Amniotic stem cell (primary cell): ENCODE measurements around the gene PRX.
"Not testable (repeated sequence)": the region's sequence is repeated elsewhere in the genome, so short reads cannot be mapped to it uniquely, and the experiment has no call there.

Experiments
- DNase-seq: peaks from one replicate; lab custom pipeline; 2025; lab: John Stamatoyannopoulos, UW

The PRX gene

GRCh38 chr19:40413291-40413845 is at the start of gene PRX:
Gene PRX (minus strand): TSS chr19:40413378. CDS start chr19:40407932, 5,446 bp downstream.
- DNase-seq, result no peak

DNA sequence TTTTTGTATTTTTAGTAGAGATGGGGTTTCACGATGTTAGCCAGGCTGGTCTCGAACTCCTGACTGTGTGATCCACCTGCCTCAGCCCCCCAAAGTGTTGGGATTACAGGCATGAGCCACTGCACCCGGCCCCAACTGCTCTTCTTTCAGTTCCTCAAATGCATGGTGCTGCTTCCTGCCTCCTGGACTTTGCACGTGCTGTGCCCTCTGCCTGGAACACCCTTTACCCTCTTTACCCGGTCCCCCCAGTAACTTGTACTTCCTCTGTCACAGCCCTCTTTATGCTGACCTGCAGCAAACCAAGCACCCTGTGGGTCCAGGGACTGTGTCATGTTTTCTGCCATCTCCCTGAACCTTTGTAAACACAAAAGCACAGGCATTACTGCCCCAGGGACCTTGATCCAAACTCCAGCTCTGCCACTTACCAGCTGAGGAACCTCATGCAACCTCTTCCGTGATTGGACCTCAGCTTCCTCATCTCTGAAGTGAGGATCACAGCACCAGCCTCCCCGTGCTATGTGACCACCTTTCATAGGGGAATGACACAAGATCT is 48.6 kb upstream of the PRX start:
- DNase-seq, result no peak

DNA sequence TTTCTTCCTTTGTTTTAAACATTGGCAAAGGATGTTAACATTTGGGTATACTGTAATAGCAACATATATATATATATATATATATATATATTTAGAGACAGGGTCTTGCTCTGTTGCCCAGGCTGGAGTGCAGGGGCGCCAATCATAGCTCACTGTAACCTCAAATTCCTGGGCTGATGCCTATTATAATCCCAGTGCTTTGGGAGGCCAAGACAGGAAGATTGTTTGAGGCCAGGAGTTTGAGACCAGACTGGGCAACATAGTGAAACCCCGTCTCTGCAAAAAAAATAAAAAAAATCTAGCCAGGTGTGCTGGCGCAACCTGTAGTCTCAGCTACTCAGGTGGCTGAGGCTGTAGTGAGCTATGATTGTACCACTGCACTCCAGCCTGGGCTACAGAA is 47.0 kb upstream of the PRX start:
- no peak for DNase-seq

DNA sequence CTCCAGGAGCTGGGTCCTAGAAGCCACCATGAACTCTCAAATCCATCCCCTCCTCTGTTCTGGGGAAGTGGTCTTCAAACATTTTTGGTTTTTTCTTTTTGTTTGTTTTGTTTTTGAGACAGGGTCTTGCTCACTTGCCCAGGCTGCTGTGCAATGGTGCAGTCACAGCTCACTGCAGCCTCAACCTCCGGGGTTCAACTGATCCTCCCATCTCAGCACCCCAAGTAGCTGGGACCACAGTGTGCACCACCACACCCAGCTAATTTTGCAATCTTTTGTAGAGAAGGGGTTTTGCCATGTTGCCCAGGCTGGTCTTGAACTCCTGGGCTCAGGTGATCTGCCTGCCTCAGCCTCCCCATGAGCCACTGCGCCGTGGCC is 45.4 kb upstream of the PRX start:
- no peak for DNase-seq

- DNase-seq, result no peak
Measured at GRCh38 chr19:40457953-40458596, 44.9 kb upstream of the PRX start.

- DNase-seq, result no peak
Measured at GRCh38 chr19:40457048-40457447, 43.9 kb upstream of the PRX start.

DNA sequence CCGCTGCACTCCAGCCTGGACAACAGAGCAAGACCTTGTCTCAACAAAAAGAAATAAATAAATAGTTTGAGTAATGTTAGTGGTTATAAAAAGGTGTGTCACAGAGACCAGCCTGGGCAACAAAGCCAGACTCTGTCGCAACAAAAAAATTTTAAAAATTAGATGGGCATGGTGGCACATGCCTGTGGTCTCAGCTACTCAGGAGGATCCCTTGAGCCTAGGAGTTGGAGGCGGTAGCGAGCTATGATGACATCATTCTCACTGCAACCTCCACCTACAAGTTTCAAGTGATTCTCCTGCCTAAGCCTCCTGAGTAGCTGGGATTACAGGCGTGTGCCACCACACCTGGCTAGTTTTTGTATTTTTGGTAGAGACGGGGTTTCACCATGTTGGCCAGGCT is 40.8 kb upstream of the PRX start:
- DNase-seq, result not testable (repeated sequence)

DNA sequence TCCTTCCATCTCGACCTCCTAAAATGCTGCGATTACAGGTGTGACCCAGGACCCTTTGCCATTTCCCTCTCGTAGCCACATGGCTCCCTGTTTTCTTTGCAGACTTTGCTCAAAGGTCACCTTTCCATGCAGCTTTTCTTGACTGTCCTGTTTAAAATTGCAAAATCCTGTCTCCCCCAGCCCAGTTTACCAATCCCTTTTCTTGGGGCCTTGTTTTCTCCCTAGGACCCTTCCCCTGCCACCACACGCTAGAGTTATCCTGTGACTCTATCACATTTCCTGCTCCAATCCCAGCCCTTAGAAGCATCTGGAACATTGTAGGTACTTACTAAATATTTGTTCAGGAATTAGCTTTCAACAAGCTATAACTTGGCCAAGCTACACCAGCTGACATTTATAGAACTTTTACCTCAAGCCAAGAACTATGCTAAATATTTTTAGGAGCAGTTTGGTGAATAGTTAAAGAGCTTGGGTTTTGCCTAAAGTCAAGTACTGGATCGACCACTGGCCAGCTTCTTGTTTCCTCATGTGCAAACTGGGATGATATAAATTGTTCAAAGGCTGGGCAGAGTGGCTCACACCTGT is 40.1 kb upstream of the PRX start:
- DNase-seq, result no peak

GRCh38 chr19:40452016-40452415 is 38.8 kb upstream of the PRX start:
- DNase-seq, result no peak

DNA sequence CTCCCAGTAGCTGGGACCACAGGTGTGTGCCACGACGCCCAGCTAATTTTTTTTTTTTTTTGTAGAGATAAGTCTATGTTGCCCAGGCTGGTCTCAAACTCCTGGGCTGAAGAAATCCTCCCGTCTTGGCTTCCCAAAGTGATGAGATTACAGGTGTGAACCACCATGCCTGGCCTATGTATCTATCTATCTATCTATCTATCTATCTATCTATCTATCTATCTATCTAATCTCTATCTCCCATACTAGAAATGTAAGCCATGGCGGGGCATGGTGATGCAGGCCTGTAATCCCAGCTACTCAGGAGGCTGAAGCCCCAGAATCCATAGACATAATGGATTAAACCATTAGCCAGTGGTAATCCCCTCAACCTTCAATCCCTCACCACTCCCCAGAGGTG is 37.5 kb upstream of the PRX start:
- DNase-seq, result no peak

GRCh38 chr19:40449506-40449905 is 36.3 kb upstream of the PRX start:
- no peak for DNase-seq

- DNase-seq, result no peak
Measured at GRCh38 chr19:40446263-40446784, 33.1 kb upstream of the PRX start.

- no peak for DNase-seq
Measured at GRCh38 chr19:40445780-40446262, 32.6 kb upstream of the PRX start.

DNA sequence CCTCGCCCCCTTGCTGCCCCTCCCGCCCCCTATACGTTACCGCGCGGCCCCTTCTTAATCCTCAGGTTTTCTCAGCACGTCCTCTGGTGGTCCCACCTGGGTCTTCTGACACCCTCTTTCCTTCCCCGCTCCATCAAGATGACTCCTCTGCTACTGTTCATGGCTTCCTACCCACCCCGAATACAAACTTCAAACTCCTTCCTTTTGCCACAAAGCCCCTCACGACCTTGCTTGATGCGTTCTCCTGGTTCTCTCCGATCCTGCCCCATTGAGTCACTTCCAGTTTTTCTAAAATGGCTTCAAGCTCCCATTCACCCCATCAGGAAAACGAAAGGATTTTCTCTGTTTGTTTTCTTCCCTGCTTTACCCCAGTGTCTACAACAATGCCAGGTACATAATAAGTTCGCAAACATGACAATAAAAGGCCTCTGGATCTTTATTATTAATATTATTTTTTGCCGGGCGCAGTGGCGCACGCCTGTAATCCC is 31.7 kb upstream of the PRX start:
- no peak for DNase-seq

DNA sequence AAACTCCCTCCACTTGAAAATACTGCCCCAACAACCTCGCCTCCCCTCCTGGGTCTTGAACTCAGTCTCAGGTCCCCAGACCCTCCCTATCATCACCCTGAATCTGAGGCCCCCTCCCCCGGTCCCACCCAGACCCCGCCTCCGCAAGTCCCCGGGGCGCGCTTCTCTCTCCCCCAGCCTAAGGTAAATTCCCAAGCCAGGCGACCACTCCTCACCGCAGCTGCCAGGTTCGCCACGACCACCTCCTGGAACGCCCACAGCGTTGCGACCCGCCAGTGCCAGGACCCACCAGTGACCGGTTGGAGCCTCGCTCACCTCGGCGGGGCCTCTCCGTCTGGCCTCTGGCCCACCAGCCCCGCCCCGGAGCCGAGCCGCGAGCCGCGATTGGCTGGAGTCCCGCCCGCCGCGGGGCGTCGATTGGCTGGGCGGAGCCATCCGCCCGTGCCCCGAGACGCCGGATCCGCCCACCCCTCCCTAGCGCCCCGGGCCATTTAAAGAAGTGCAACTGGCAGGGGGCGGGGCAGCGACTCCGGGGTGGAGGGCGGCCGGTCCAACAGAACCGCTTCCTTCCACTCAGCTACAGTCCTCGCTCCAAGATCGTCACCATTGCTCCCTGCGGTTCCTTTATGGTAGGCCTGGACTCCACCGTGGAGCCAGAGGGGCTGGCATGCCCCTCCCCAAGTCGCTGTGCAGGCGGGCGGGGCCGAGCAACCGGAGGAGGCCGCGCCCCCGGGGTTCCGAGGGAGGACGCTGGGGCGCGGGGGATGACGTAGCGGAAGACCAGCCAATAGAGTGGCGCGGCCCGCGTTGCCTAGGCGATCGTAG is 31.0 kb upstream of the PRX start, which contains the start of gene SERTAD3:
SERTAD3 (minus strand) TSS at position 336 of the 825 bp plus-strand sequence. CDS start 2,255 bp downstream, outside the sequence.
- DNase-seq, result peak; percentile 91

DNA sequence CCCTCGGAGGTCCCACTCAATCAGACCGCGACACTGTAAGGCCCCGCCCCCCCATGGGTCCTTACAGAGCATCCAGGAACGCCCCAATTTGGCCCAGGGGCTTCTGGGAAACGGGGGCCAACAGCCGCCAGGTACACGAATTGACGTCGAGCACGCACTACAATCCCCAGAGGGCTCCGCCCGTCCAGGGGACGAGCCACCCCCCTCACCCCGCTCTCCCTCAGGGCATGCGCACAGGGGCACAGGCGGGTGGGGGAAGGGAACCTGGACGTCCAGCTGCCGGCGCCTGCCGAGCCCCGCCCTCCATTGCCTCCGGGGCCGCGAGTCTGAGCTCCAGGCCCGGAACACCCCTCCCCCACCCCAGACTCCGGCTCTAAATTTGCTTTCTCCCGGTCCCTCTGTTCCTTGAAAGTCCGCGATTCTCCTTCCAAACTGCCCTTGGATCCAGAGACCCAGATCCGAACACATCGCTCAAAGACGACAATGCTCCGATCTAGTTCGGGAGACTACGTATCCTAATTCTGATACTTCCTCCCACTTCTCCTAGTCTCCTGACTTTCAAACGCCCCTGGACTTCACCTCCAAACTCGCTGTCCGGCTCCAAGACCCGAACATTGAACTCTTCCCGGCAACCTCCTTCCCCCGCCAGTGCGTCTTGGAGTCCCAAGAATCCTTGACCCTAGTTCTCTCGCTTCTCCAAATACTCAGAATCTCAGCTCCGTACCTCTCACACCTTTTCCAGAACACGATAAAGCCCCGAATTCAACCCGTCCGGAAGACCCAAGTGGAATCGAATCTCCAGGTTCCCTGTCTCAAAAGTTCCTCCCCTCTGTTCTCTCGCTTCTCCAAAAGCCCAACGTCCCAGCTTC is 30.2 kb upstream of the PRX start:
- DNase-seq, result peak; percentile 99

DNA sequence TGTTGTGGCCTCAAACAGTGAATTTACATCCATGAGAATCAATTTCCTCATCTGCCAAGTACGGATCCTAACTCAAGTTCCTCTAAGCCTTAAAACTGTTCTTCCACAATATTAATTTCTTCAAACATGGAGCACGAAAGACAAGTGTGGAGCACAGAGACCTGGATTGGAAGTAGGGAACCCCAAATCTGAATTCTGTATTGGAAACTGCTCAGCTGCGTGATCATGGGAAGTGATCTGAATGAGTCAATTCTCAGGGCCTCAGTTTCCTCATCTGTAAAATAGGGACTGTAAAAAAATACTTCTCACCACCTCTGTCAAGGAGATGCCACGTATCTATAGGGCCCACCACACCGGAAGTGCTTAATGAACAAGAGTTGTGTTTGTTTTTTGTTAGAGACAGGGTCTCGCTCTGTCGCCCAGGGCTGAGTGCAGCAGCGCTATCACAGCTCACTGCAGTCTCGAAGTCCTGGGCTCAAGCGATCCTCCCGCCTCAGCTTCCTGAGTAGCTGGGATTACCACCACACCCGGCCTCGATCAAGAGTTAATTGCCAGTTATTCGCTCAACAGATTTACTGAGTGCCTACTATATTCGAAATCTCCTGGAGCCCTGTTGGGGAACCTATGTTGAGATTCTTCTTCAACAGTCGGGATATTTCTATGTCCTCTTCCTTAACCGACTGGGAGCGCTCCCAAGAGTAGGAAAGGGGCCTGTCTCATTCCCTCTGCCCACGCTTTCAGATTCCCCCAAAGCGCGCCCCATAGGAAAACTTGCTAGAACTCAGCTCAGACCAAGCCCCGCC is 29.4 kb upstream of the PRX start:
- DNase-seq, result no peak

DNA sequence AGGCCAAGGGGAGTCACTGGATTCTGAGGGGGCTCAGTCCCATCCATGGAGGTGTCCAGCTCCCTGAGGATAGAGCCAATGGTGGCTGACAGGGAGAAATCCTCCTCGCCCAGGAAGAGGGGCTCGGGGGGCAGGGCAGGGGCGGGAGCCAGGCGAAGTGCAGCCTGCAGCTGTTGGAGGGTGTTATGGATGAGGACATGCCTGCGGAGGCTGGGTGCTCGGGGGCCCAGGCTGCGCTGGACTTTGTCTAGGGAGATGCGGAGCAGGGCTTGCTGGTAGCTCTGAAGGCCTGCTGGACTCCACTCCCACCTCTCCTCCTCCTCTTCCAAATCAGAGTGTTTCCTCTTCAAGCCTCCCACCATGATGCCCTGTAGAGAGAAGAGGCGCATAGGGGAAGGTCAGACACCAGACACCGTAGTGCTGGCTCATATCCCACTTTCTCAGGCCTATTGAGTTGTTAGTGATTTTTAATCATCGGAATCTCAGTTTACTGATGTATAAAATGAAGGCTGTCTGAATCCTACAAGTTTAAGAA is 28.6 kb upstream of the PRX start:
- no peak for DNase-seq

DNA sequence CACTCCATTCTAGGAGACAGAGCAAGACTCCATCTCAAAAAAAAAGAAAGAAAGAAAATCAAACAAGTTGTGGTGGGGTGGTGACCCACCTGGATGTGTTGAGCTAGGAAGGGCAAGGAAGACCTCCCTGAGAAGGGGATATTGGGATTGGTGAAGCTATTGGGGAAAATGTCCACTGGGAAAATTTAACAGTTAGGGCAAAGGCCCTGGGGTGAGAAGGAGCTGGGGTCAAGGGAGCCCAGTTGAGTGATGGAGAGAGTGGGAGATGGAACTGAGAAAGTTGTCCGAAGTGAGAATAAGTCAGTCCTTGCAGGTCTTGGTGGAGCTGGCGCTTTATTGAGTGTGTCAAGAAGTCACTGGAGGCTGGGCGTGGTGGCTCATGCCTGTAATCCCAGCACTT is 25.1 kb upstream of the PRX start:
- no peak for DNase-seq
